H1 (cell line): ENCODE results near the gene FABP6. TPM values are rescaled to one million over a fixed set of nuclear protein-coding genes. Genes with fewer than 3 reads are reported as not detected.

Experiments used
- EGR1 ChIP-seq: IDR thresholded peaks from 2 replicates; pipeline ENCODE4 v1.6.1; 2011; ENCODE audit warnings: low read depth, low read length, borderline replicate concordance
- SP4 ChIP-seq: IDR thresholded peaks from 2 replicates; pipeline ENCODE4 v1.6.1; 2012; ENCODE audit warnings: low read length, inconsistent platforms
- TBP ChIP-seq: IDR thresholded peaks from 2 replicates; pipeline ENCODE4 v1.6.1; 2011; ENCODE audit warnings: low read depth, low read length, improper control_type of control experiment
- TCF12 ChIP-seq: IDR thresholded peaks from 2 replicates; pipeline ENCODE4 v1.6.1; 2011; ENCODE audit warnings: low read depth, mild to moderate bottlenecking, low read length
- ZNF274 ChIP-seq: IDR thresholded peaks from 2 replicates; pipeline ENCODE4 v1.7.0; 2012; ENCODE audit warnings: low read length, borderline replicate concordance; ENCODE audit errors: extremely low read depth
- polyA plus RNA-seq, 7 experiments: library from polyadenylated mRNA; depleted of rRNA in 3 of 7; stranded (reverse) in 5 of 7; unstranded in 2 of 7; fragments of >200 nt in 5 of 7; fragments of 200-250 nt in 2 of 7; gene quantifications; 1 replicate in 5 of 7; 2 replicates in 1 of 7; 4 replicates in 1 of 7; pipeline versions ENCODE4 v1.2.1 to v1.2.3, GENCODE V29; 2011 to 2013; ENCODE audit warnings: missing spikeins in 2 of 7, mixed read lengths in 2 of 7
- total RNA-seq: library from RNA; stranded (reverse); fragmentation: NEBNext Ultra II Directional; extraction: Animal tissue kit (Norgen Biotek cat#: 25700); gene quantifications from 2 replicates; pipeline ENCODE4 v1.2.1, GENCODE V29; 2021
- TF ChIP-seq, protein P1 (sequence below): IDR thresholded peaks from 2 replicates; pipeline ENCODE4 v1.6.1; 2012; ENCODE audit warnings: inconsistent platforms

FABP6 gene
- total and polyA plus RNA-seq, 2 of the 8 experiments (the other 6 are each of a cell fraction or from before 2014, with no cell fraction given), result 4.8 to 6.1 TPM

- TF ChIP-seq, protein P1, sequence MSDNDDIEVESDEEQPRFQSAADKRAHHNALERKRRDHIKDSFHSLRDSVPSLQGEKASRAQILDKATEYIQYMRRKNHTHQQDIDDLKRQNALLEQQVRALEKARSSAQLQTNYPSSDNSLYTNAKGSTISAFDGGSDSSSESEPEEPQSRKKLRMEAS, result no peak
- TF ChIP-seq TBP (no peak), TCF12 (no peak), ZNF274 (no peak), SP4 (no peak), EGR1 (no peak)
Observed at GRCh38 chr5:160207061-160207460, 22.2 kb upstream of the FABP6 start (continued).
